GM12878 (cell line): ENCODE data around the gene PCSK6.

ENCODE experiments used
- ATF2 ChIP-seq: IDR thresholded peaks from 2 replicates; pipeline ENCODE4 v1.6.1; 2012; ENCODE audit warnings: low read length, inconsistent platforms
- CTCF ChIP-seq, 3 experiments: IDR thresholded peaks in 2 of 3; conservative IDR thresholded peaks in 1 of 3; 2 replicates each; pipeline ENCODE4 v1.5.1; 2011; ENCODE audit warnings: low read depth in 3 of 3, low read length in 3 of 3, mild to moderate bottlenecking in 3 of 3, control low read depth in 2 of 3, moderate library complexity in 2 of 3, inconsistent platforms in 1 of 3, mixed read lengths in 1 of 3; ENCODE audit not compliant: control insufficient read depth in 2 of 3, insufficient read depth in 1 of 3; ENCODE audit errors: extremely low read depth in 1 of 3
- GABPA ChIP-seq: IDR thresholded peaks from 2 replicates; pipeline ENCODE4 v1.6.1; 2014; ENCODE audit warnings: antibody characterized with exemption, low read depth, mild to moderate bottlenecking, inconsistent platforms
- KDM1A ChIP-seq: fragments of 200-600 bp; sonication (generic); IDR thresholded peaks from 2 replicates; pipeline ENCODE4 v1.6.1; 2016; ENCODE audit warnings: borderline replicate concordance
- POLR2A ChIP-seq: IDR thresholded peaks from 2 replicates; pipeline ENCODE4 v1.6.1; 2011; ENCODE audit warnings: low read depth, mild to moderate bottlenecking, low read length

GRCh38 chr15:101451266-101451799, 38.2 kb downstream of the PCSK6 start:
- TF ChIP-seq CTCF (IDR thresholded peaks at IDR 0.05 in 2 of 3, conservative IDR thresholded peaks at IDR 0.05 in 1 of 3; ENCODE audit: control insufficient read depth in 2 of 3, extremely low read depth in 1 of 3, insufficient read depth in 1 of 3, low read depth in 3 of 3, low read length in 3 of 3) = no peak
- TF ChIP-seq KDM1A = no peak
- no peak for TF ChIP-seq GABPA
- TF ChIP-seq POLR2A = no peak
- no peak for TF ChIP-seq ATF2
